ENCODE results near the gene SLC17A5. TPM values are rescaled to one million over a fixed set of nuclear protein-coding genes. Genes with fewer than 3 reads are reported as not detected.
"Not testable (repeated sequence)": the region's sequence is repeated elsewhere in the genome, so short reads cannot be mapped to it uniquely, and the experiment has no call there.

Gene SLC17A5
- total and polyA plus RNA-seq, 9 of the 15 experiments (the other 6 are each of a cell fraction or from before 2014, with no cell fraction given): 1.3 to 7.2 (median 3.4) TPM

- FAIRE-seq; H3K4me2 ChIP-seq (ENCODE audit: insufficient read depth, low read length); intact Hi-C loops (cut with micrococcal nuclease); H3K27me3 ChIP-seq (ENCODE audit: control insufficient read depth in 2 of 2, insufficient read depth in 2 of 2, low read length in 2 of 2); H3K4me1 ChIP-seq (replicated peaks in 1 of 2; ENCODE audit: control insufficient read depth in 2 of 2, insufficient read depth in 2 of 2, low read length in 2 of 2); H4K20me1 ChIP-seq (replicated peaks; ENCODE audit: control insufficient read depth, insufficient read depth, low read length); CTCF ChIA-PET (ENCODE audit: low intra/inter-chr PET ratio); H3K4me3 ChIP-seq; H3K36me3 ChIP-seq (ENCODE audit: control insufficient read depth, insufficient read depth, low read length); H3K79me2 ChIP-seq (ENCODE audit: control insufficient read depth, insufficient read depth, low read length); DNase-seq (ENCODE audit: extremely low read depth in 1 of 4, low spot score in 3 of 4); H3K27ac ChIP-seq (ENCODE audit: extremely low read depth, low read depth, low read length); H3K9me1 ChIP-seq (ENCODE audit: control insufficient read depth, insufficient read depth, low read length); H3K9me3 ChIP-seq (replicated peaks; ENCODE audit: control insufficient read depth, insufficient read depth, low read depth, low read length); in situ Hi-C loops (cut with MboI): not testable (repeated sequence)
- BruUV-seq (replicated peaks): TSS peak; percentile 98
- peak overlapping the region; percentile 48 for H2AFZ ChIP-seq (ENCODE audit: low read depth, low read length)
- TF ChIP-seq NFYB (IDR thresholded peaks at IDR 0.05; ENCODE audit: extremely low read depth, insufficient read length): peak; percentile 68
- TF ChIP-seq, protein P1, sequence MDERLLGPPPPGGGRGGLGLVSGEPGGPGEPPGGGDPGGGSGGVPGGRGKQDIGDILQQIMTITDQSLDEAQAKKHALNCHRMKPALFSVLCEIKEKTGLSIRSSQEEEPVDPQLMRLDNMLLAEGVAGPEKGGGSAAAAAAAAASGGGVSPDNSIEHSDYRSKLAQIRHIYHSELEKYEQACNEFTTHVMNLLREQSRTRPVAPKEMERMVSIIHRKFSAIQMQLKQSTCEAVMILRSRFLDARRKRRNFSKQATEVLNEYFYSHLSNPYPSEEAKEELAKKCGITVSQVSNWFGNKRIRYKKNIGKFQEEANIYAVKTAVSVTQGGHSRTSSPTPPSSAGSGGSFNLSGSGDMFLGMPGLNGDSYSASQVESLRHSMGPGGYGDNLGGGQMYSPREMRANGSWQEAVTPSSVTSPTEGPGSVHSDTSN (CRISPR knock-in tag; IDR thresholded peaks at IDR 0.05; ENCODE audit: low read depth): not testable (repeated sequence)
- TF ChIP-seq, protein P1 (tag; conservative IDR thresholded peaks at IDR 0.05; ENCODE audit: low read depth): 0 out of 2 replicates have a peak, but pooled peaks have one; percentile 25
- TF ChIP-seq, protein P2, sequence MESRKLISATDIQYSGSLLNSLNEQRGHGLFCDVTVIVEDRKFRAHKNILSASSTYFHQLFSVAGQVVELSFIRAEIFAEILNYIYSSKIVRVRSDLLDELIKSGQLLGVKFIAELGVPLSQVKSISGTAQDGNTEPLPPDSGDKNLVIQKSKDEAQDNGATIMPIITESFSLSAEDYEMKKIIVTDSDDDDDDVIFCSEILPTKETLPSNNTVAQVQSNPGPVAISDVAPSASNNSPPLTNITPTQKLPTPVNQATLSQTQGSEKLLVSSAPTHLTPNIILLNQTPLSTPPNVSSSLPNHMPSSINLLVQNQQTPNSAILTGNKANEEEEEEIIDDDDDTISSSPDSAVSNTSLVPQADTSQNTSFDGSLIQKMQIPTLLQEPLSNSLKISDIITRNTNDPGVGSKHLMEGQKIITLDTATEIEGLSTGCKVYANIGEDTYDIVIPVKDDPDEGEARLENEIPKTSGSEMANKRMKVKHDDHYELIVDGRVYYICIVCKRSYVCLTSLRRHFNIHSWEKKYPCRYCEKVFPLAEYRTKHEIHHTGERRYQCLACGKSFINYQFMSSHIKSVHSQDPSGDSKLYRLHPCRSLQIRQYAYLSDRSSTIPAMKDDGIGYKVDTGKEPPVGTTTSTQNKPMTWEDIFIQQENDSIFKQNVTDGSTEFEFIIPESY (CRISPR knock-in tag; IDR thresholded peaks at IDR 0.05): peak; percentile 64; the same call in 1 of the 2 replicates
- peak overlapping the region in 1 of 2 experiments; percentile 58; a peak in 1 of 4 replicates for H3K9ac ChIP-seq (ENCODE audit: insufficient read depth in 1 of 2, low read depth in 2 of 2, low read length in 2 of 2)
- peak; percentile 39 for ATAC-seq
- 75% methylated on average over 17 of the region's 19 CpGs for WGBS (ENCODE audit: insufficient coverage, low coverage, missing lambda C conversion rate)
- POLR2A ChIA-PET: interaction anchor here (0.6 to 2.4 kb wide), 2 partner anchors 22 to 51 kb away, joined by 3 to 8 read pairs; partner anchors contain the start of gene EEF1A1
Observed at GRCh38 chr6:73571218-73572181, 82.3 kb downstream of the SLC17A5 start.

All from K562 (cell line).